OCI-LY1 (cell line): Measurements from ENCODE around the gene AARS1.

Experiments
- CTCF ChIP-seq: fragments of 200-600 bp; sonication (generic), shearing (Covaris generic); IDR thresholded peaks from 2 replicates; pipeline ENCODE4 v1.5.1; 2017; ENCODE audit warnings: mild to moderate bottlenecking, antibody characterized with exemption, low read length, moderate library complexity, mixed read lengths
- EZH2 ChIP-seq: fragments of 200-600 bp; sonication (generic), shearing (Covaris generic); IDR thresholded peaks from 2 replicates; pipeline ENCODE4 v1.8.0; 2017; ENCODE audit warnings: borderline replicate concordance, mixed run types, mild to moderate bottlenecking, antibody characterized with exemption, low read length, moderate library complexity, mixed read lengths

- TF ChIP-seq CTCF (no peak), EZH2 (no peak)
Measured at GRCh38 chr16:70337814-70338213, 48.5 kb upstream of the AARS1 start.
